NCI-H774 (cell line): ENCODE data around the gene CPXM2.
"Not testable (repeated sequence)": the region's sequence is repeated elsewhere in the genome, so short reads cannot be mapped to it uniquely, and the experiment has no call there.

Experiments
- DNase-seq: peaks from one replicate; lab custom pipeline; 2025; lab: John Stamatoyannopoulos, UW

The CPXM2 gene

DNA sequence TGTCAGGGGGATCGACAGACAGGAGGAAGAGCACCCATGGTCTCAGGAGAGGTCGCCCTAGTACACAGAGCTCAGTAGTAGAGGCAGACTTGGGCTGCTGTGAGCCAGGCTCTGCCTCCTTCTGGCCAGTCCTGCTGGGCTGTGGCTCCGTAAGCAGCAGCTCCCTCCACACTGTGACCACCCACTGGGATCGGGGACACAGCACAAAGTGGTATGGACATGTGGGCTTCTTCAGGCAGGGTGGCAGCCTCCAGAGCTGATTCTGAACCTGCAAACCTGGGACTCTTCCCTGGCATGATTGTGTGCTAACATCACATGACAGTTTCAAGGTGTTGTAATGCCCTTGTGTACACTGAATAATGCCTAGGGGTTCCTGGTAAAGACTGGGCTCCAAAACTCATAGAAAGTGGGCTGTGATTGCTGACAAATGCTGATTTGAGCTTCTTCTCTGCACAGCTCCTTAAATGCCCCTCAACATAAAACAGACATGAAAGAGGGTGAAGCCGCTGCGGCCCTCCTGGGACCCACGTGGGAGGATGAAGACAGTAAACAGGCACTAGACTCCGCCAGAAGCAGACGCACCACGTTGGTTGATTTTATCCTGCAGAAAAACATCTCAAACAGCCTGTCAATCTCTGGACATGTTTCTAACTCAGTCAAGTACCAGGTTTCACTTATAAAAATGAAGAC, 148.7 kb downstream of the CPXM2 start:
- no peak for DNase-seq

DNA sequence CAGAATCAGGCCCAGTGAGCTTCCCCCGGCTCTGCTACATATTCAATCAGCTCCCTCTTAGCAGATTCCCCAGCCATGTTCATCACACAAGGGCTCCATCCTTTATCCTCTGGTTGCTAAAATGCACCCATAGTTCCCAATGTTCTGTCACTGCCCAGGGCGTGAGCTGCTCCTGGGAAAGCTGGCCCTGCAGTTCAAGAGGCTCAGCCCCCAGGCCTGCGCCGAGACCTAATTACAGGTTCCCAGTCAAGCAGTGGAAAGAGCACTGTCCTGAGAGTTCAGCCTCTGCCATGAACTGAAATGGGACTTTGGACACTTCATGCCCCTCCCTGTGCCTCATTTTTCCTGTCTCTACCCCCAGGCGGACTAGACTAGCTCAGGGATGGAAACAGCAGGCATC, 149.9 kb downstream of the CPXM2 start:
- no peak for DNase-seq

DNA sequence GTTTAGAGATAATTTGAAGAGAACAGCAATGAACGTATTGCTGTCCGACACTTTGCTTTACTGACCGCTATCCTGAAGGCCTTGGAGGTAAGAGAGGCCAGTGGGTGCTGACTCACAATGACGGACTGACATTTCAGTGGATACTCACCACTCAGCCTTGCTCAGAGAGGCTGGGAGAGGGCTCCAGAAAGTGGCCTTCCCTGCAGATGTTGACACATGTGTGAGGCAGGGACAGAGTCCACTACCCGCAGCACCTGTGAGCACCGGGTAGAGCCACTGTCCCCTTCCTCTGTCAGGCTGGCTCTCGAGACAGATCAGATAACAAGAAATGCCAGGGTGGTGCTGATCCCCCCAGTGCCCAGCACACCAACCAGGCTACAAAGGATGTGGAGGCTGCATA, 150.5 kb downstream of the CPXM2 start:
- DNase-seq, result no peak

DNA sequence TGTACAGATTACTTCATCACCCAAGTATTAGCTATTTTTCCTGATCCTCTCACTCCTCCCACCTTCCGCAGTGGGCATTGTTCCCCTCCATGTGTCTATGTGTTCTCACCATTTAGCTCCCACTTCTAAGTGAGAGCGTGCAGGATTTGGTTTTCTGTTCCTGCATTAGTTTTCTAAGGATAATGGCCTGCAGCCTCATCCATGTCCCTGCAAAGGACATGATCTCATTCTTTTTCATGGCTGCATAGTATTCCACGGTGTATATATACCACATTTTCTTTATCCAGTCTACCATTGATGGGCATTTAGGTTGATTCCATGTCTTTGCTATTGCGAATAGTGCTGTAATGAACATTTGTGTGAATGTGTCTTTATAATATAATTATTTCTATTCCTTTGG, 154.7 kb downstream of the CPXM2 start:
- DNase-seq, result not testable (repeated sequence)

DNA sequence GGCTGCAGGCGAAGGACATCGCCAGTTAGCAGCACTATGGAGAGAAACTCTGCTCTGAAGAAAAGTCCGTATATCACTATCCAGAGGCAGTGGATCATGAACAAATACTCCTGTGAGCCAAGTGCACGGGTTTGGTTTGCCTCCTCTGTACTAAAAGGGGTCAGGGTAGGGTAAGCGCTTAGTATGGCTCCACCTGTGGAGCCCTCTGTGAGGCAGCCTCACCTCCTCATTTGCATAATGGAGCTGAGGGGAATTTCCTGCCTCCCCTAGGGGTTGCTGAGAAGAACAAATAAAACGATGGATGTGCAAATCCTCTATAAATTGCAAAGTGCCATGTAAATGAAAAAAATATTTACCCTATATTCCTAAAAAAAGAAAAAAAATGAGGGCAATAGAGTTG, 162.1 kb downstream of the CPXM2 start:
- DNase-seq, result no peak

DNA sequence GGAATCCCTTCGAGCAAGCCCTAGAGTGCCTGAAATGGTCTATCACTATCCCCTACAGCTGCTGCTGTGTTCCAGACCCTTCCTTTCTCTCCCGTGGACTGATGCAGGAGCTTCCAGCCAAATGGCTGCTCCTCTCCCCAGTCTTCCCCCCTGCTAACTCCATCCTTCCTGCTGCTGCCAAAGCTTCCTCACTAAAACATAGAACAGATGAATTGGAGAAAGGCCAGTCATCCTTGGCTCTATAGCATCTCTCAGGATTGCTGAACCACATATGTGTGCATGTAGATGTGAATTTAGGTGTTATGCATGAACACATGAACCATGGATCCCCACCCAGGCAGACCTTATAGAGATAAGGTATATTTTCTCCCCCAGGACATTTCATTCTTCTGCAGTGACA, 164.8 kb downstream of the CPXM2 start:
- DNase-seq, result no peak

DNA sequence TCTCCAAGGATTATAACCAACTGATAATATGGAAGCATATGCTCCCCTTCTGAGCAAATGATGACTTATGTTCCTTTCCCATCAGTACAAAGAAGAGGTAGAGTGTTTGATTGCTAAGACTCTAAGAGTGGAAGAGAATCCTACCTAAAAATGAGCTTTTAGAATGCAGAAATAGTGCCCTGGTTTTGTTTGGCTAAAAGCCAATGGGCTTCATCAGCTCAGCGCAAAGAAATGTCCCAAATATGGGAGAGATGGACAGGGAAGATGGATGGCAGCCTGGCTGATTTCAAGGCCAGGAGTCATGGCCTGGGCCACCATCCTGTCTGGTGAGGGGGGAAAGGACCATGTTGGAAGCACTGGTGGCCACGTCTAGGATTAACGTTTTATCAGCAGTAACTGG, 165.2 kb downstream of the CPXM2 start:
- no peak for DNase-seq

DNA sequence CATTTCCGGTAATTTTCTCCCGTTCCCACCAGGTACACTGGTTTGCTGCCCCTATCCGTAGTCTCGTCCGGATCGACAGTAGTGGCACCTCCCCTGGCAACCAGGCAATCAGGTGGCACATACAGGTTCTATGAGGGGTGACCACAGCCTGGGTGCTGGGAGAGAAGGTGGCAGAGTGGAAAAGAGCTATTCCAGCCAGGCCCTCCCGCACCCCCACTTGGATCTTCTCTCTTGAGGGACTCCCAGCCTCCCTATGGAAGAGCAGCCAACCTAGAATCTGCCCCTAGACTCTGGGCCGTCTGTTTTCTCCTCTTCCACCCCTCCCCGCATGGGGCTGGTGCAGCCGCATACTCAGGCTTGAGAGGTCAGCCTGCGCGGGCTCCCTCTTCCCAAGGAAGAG, 166.9 kb downstream of the CPXM2 start:
- no peak for DNase-seq

DNA sequence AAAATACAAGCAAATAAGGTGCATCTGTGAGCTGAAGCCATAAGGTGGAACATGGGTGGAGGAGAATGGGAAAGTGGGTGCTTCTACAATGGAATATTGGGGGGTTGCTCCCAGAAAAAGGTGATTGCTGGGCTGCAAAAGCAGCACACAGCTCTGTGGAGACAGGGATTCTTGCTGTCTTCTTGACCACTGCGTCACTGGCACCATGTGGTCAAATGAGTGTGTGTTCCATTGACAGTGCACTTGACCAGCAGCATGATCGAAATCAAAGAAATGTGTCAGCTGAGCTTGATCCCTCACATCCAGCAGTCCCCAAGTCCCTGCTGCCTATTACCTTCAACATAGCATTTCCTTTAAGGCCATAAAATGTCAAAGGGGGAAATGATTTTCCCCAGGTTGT, 169.3 kb downstream of the CPXM2 start:
- DNase-seq, result no peak

DNA sequence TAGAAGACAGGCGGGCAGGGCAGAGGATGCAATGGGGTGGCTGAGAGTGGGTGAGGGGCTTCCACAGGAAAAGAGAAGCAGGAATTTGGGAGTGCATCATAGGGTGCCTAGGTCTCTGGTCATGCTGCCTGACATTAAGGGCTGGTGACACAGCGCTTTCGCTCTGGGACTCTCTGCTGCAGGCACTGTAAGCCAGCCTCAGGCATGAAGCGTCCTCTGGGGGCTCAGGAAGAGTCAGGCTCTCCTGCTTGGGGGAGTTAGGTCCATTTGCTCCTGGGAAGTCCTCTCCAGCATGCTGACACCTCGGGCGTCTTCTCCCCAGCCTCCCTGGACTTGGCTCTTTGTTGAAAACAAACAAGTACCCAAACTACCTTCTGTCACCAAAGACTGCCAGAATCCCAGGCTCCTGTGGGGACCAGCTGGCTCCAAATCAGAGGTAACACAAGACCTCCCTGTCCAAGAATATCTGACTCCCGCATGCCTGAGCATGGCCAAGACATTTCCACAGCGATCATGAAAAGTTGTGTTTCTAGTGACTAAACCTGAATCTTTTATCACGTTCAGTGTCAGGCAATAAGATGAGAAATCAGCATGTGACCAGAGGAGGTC, 170.1 kb downstream of the CPXM2 start:
- DNase-seq, result no peak

DNA sequence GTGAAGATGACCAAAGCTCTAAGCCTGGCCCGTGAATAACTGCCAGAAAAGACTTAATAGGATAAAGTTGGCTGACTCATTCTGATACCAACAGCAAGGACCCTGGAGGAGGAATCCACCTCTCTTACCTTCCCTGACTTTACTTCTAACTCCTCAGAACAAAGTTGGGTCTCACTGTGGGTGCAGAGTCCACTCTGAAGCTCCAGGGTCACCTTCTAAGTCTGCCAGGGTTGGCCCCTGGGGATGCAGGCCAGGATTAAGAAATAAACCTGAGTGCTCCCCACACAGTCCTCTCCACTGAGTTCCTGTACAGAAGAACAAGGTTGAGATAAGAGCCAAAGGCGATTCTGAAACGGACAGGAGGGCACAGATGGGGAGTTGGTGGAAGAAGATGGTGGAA, 171.1 kb downstream of the CPXM2 start:
- DNase-seq, result no peak

DNA sequence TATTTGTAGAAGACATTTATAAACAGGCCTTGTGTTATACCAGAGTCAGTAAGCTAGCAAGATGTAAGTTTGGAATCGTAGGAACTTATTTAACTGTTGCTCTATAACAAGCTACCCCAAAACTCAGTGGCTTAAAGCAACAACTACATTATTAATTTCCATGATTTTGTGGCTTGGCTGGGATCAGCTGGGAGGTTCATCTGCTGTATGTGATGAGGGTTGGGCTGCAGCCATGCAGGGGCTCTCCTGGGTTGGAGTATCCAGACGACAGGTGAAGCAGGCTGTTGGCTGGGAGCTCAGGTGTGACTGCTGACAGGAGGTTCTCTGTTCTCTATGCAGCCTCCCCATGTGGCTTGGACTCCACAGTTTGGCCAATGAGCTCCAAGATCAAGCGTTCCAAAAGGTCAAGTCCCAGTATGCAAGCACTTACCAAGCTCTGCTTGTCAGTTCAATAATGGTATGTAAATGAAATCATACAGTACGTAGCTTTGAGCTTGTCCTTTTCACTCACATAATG, 173.0 kb downstream of the CPXM2 start:
- DNase-seq, result no peak

DNA sequence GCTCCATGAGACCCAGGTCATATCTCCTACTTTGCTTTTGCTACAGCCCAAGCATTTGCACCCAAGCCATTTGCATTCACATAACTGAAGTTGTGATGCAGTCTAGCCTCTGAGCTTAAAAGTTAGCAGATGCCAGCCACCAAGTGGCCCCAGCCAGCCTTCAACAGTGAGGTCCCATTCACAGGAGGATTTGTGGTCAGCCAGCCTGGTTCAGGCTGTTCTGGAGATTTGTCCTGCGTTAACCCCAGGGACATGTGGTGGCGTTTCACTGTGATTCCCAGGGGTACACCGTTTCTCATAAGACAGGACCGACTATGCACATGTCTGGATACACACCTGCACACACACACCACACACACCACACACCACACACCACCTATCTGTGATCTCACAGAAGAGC, 174.3 kb downstream of the CPXM2 start:
- DNase-seq, result no peak

DNA sequence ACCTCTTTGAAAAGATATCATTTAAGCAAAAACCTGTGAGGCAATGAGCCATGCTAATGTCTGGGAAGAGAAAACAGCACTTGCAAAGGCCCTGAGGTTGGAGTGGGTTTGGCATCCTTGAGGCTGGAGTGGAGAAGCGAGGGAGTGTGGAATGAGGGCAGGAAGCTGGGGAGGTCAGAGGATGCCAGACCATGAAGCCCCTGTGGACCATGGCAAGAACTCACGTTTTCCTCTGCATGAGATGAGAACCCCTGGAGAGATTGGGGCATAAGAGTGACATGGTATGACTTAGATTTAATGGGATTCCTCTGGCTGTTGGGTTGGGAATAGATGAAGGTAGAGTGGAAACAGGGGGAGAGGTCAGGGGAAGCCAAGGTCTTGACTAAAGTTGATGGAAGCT, 176.1 kb downstream of the CPXM2 start:
- DNase-seq, result no peak

DNA sequence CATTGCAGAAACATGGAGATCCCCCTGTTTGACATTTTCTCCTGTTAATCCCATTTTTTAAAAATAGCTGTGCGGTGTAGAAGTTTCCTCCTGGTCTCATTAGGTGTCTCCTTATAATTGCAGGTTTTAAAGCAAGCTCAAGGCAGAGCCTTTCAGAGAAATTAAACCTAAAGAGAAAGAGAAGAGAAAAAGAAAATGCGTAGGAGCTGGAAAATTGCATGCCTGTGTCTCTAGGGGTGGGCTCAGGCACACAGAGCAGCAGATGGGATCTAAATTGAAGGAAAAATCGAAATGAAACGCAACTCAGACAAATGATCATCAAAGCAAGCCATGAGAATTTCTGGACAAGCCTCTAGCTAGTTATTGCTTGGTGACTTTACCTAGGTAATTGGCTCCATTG, 185.4 kb downstream of the CPXM2 start:
- DNase-seq, result no peak

DNA sequence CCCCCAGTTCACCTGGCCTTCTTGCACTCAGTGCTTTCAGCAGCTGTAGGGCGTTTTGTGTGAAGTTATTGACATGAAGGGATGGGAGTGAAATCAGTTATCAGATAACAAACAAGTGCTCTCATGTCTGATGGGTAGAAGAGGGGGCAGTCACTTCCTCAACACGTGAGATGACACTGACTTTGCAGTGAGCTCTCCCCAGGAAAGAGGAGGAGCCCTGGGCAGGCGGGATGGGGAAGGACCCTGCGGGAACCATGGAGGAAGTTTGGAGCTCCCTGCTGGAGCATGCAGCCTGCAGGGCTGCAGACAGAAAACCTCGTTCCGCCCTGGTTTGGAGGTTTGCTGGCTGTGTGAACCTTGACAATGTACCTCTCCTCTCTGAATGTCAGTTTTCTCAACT, 186.8 kb downstream of the CPXM2 start:
- DNase-seq, result no peak

DNA sequence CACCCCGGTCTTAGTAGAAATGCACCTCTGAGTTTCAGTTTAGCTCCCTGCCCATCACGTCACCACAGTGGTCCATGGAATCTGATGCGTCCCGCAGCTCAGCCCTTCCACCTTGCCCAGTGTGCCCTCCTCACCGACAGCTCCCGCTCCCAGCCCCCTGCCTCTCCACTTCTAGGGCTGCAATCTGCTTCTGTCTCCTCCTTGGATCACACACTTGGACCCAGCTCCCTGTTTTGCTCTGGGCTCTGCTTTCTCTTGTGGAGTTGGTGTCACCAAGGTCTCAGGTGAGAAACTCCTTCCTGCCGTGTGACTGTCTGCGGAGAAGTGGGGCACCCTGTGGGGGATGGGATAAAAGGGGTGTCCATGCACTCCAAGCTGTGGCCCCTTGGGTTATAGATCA, 187.5 kb downstream of the CPXM2 start:
- DNase-seq, result no peak

DNA sequence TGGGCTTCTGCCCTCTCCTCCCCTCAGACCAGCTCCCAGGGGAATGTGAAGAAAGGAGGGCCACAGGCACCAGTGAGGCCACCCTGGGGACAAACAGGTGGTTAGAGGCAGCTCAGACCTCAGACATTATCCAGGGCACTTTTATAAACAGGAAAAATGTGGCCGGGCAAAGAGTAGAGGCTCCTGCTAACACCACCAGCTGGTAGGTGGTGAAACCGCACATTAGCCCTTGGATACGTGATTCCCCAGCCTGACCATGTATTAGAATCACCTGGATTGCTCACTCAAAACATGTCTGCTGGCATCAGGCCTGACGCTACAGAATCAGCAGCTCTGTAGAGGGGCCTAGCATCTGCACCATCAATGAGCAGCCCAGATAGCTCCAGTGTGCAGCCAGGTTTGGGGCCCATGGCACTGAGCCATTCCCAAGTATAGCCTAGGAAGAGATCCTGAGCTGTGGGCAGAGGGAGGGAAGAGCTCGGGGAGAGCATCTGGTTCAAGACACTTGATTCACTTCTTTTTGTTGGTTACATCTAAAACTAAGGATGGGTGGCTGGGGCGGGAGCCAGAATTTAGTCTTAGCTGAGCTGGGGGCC, 188.3 kb downstream of the CPXM2 start:
- DNase-seq, result no peak
